SU-DHL-6 (cell line): Measurements from ENCODE around the gene BMPR1B.

Source experiments
- H2AFZ ChIP-seq: fragments of 200-600 bp; sonication (generic); 2 replicates; pipeline ENCODE4 v1.6.1; 2014; ENCODE audit warnings: low read depth, mild to moderate bottlenecking, moderate library complexity, mixed read lengths, antibody characterized with exemption, low read length; ENCODE audit not compliant: severe bottlenecking
- H3F3A ChIP-seq: fragments of 200-600 bp; shearing (Covaris generic); 2 replicates; pipeline ENCODE4 v1.6.0; 2016; ENCODE audit warnings: antibody characterized with exemption, mild to moderate bottlenecking; ENCODE audit not compliant: insufficient read depth
- H3K27ac ChIP-seq: fragments of 200-600 bp; sonication (generic); 2 replicates; pipeline ENCODE4 v1.5.1; 2016; ENCODE audit warnings: low read depth, mild to moderate bottlenecking, low read length, moderate library complexity, mixed read lengths
- H3K27me3 ChIP-seq: fragments of 200-600 bp; sonication (generic), shearing (Covaris generic); 2 replicates; pipeline ENCODE4 v1.6.0; 2014; ENCODE audit warnings: mild to moderate bottlenecking, low read length
- H3K36me3 ChIP-seq: fragments of 200-600 bp; sonication (generic); 2 replicates; pipeline ENCODE4 v1.6.1; 2014; ENCODE audit warnings: mild to moderate bottlenecking, low read length, mixed read lengths
- H3K4me2 ChIP-seq: fragments of 300-600, 200-600 bp; shearing (Covaris generic), sonication (generic); 2 replicates; pipeline ENCODE4 v1.6.0; 2014; ENCODE audit warnings: low read length, low read depth, mild to moderate bottlenecking; ENCODE audit not compliant: poor library complexity, severe bottlenecking
- H3K4me3 ChIP-seq: fragments of 200-600 bp; sonication (generic); 2 replicates; pipeline ENCODE4 v1.5.1; 2014; ENCODE audit warnings: antibody characterized with exemption, low read length, mild to moderate bottlenecking, mixed read lengths; ENCODE audit not compliant: insufficient read depth, poor library complexity, severe bottlenecking
- H3K79me2 ChIP-seq: fragments of 200-600 bp; sonication (generic); 2 replicates; pipeline ENCODE4 v1.6.1; 2014; ENCODE audit warnings: mild to moderate bottlenecking, low read length, moderate library complexity; ENCODE audit not compliant: insufficient read depth
- H3K9ac ChIP-seq: fragments of 200-600 bp; sonication (generic); 2 replicates; pipeline ENCODE4 v1.7.0; 2014; ENCODE audit warnings: mild to moderate bottlenecking, low read length
- H3K9me2 ChIP-seq: fragments of 200-600 bp; sonication (generic); replicated peaks from 2 replicates; pipeline ENCODE4 v1.6.1; 2014; ENCODE audit warnings: low read length; ENCODE audit not compliant: insufficient read depth
- H3K9me3 ChIP-seq: fragments of 200-600 bp; sonication (generic); 2 replicates; pipeline ENCODE4 v1.6.1; 2014; ENCODE audit warnings: low read length, mixed read lengths; ENCODE audit not compliant: insufficient read depth
- H4K20me1 ChIP-seq: fragments of 200-600 bp; sonication (generic); 2 replicates; pipeline ENCODE4 v1.6.1; 2014; ENCODE audit warnings: low read depth, mild to moderate bottlenecking, antibody characterized with exemption, low read length, moderate library complexity, mixed read lengths
- CTCF ChIP-seq: fragments of 200-600 bp; sonication (generic); IDR thresholded peaks from one replicate; pipeline ENCODE4 v1.5.1; 2017; ENCODE audit warnings: antibody characterized with exemption, mild to moderate bottlenecking, low read length, moderate library complexity; ENCODE audit not compliant: insufficient read depth, poor library complexity, severe bottlenecking
- EZH2phosphoT487 ChIP-seq: fragments of 200-600 bp; sonication (generic), shearing (Covaris generic); conservative IDR thresholded peaks from 2 replicates; pipeline ENCODE4 v1.6.1; 2018; ENCODE audit warnings: mild to moderate bottlenecking, antibody characterized with exemption, low read length, moderate library complexity, mixed read lengths

The BMPR1B gene

DNA sequence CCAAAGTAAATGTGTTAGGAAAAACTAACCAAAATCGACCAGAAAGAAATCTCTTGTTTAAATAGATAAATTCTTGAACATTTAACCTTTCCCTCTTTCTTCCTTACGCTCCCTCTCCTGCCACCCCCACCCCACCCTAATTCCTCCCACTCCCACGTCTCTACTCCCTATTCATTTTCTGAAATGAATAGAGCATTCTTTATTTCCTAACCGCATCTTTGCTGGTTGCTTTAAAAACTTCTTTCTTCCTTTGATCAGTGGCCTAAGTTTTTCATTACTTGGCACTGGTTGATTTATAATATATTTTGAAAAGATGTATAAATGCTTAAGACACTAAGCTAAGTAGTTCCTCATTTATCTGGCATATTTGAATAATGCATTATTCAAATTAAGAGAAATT lies 33.9 kb downstream of the BMPR1B start:
- H3K4me3 ChIP-seq: no peak overlapping the region
- H3K9me3 ChIP-seq: no peaks in the 10 kb centered on the region
- no peaks in the 10 kb centered on the region for H3K79me2 ChIP-seq
- H3K4me2 ChIP-seq: no peak overlapping the region
- no peak overlapping the region for H3K27ac ChIP-seq
- H3K27me3 ChIP-seq: no peaks in the 10 kb centered on the region
- H2AFZ ChIP-seq: no peak overlapping the region
- no peaks in the 10 kb centered on the region for H3K36me3 ChIP-seq
- H3K9ac ChIP-seq: no peak overlapping the region
- no peaks in the 10 kb centered on the region for H3K9me2 ChIP-seq
- TF ChIP-seq CTCF (no peak), EZH2phosphoT487 (no peak)
- H3F3A ChIP-seq: no peaks in the 10 kb centered on the region
- no peaks in the 10 kb centered on the region for H4K20me1 ChIP-seq

GRCh38 chr4:94798808-94799207 lies 41.1 kb downstream of the BMPR1B start:
- Histone ChIP-seq H3K9ac (no peak overlapping the region), H3K36me3 (no peaks in the 10 kb centered on the region)

GRCh38 chr4:94801016-94801415 lies 43.3 kb downstream of the BMPR1B start:
- no peaks in the 10 kb centered on the region for H3K27me3 ChIP-seq
- H3K79me2 ChIP-seq: no peaks in the 10 kb centered on the region
- H3K9ac ChIP-seq: no peak overlapping the region
- no peak overlapping the region for H3K27ac ChIP-seq
- no peaks in the 10 kb centered on the region for H3K9me2 ChIP-seq
- H3K36me3 ChIP-seq: no peaks in the 10 kb centered on the region
- H2AFZ ChIP-seq: no peak overlapping the region
- TF ChIP-seq CTCF (no peak), EZH2phosphoT487 (no peak)
- no peak overlapping the region for H3K4me2 ChIP-seq
- H4K20me1 ChIP-seq: no peaks in the 10 kb centered on the region
- no peak overlapping the region for H3K4me3 ChIP-seq
- H3K9me3 ChIP-seq: no peaks in the 10 kb centered on the region
- H3F3A ChIP-seq: no peaks in the 10 kb centered on the region

More at GRCh38 chr4:94798808-94799207, 41.1 kb downstream of the BMPR1B start:
- H3K4me2 ChIP-seq: no peak overlapping the region
- no peaks in the 10 kb centered on the region for H3K79me2 ChIP-seq
- no peak overlapping the region for H3K4me3 ChIP-seq
- no peaks in the 10 kb centered on the region for H3K9me3 ChIP-seq
- H3K27ac ChIP-seq: no peak overlapping the region
- H3K9me2 ChIP-seq: no peaks in the 10 kb centered on the region
- H3F3A ChIP-seq: no peaks in the 10 kb centered on the region
- no peak overlapping the region for H2AFZ ChIP-seq
- TF ChIP-seq CTCF: no peak
- no peak for TF ChIP-seq EZH2phosphoT487
- no peaks in the 10 kb centered on the region for H3K27me3 ChIP-seq
- no peaks in the 10 kb centered on the region for H4K20me1 ChIP-seq

DNA sequence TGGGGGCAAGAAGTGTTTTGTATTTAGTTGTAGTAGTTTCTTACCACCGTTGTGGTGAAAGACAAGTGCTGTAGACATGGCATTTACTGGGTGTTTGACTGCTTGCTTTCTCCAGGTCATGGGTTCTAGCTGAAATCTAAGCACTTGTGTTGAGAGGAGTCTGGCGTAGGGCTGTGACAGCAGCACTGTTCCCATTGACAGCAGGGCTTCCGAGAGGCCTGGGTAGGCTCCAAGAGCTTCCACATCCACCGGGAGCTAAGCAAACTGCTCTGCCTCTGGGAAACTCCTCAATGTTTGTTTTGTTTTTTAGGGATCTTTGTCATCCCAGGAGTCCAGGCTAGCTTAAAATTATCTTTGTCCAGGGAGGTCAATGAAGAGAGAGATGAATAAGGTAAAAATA lies 44.3 kb downstream of the BMPR1B start:
- TF ChIP-seq CTCF (no peak), EZH2phosphoT487 (no peak)
- Histone ChIP-seq H3K4me3 (no peak overlapping the region), H2AFZ (no peak overlapping the region), H3K79me2 (no peaks in the 10 kb centered on the region), H3K9me2 (no peaks in the 10 kb centered on the region), H3K9me3 (no peaks in the 10 kb centered on the region), H3F3A (no peaks in the 10 kb centered on the region), H3K4me2 (no peak overlapping the region), H3K27me3 (no peaks in the 10 kb centered on the region), H3K27ac (no peak overlapping the region), H3K9ac (no peak overlapping the region), H4K20me1 (no peaks in the 10 kb centered on the region), H3K36me3 (no peaks in the 10 kb centered on the region)
